ENCODE data around the gene PPP5C. TPM values are rescaled to one million over a fixed set of nuclear protein-coding genes. Genes with fewer than 3 reads are reported as not detected.

The PPP5C gene
- total and polyA plus RNA-seq, 4 donors = 19.0 to 50.5 (median 28.3) TPM

DNA sequence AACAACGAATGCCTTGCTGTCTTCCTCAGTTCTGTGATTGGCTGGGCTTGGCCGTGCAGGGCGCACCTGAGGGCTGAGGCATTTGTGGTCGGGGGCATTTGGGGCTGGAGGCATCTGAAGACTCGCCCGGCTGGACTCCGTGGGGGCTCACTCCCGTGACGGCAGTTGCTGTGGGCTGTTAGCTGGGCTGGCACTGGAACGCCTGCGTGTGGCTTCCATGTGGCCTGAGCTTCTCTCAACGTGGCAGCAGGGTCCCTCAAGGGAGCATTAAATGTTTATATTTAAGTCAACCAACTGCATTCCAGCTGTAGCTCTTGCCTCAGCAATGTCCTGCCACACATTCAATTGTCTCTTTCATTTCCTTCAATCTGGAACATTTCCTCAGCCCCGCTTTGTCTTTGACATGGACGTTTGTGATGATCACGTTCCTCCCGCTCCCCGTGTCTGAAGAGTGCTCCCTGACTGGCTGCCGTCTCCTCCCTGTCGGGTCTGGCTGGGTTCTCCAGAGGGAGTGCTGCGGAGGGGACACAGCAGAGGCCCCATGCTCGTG, 45.4 kb downstream of the PPP5C start:
- no peaks in the 10 kb centered on the region for H3K9me3 ChIP-seq (ENCODE audit: control insufficient read depth in 4 of 4, low read length in 3 of 4)
- H3K27me3 ChIP-seq (ENCODE audit: control insufficient read depth in 4 of 4, insufficient read depth in 4 of 4, low read length in 3 of 4) = no peaks in the 10 kb centered on the region
- no peak for DNase-seq (ENCODE audit: low spot score)
- WGBS = 81% methylated on average over 21 of the region's 21 CpGs
- H3K4me3 ChIP-seq (ENCODE audit: low read depth in 1 of 3, low read length in 3 of 3) = no peak overlapping the region
- H3K4me1 ChIP-seq (ENCODE audit: control insufficient read depth in 4 of 4, insufficient read depth in 4 of 4, low read length in 3 of 4) = no peaks in the 10 kb centered on the region
- no peak for TF ChIP-seq RAD21 (IDR thresholded peaks at IDR 0.05)
- TF ChIP-seq, protein P1, sequence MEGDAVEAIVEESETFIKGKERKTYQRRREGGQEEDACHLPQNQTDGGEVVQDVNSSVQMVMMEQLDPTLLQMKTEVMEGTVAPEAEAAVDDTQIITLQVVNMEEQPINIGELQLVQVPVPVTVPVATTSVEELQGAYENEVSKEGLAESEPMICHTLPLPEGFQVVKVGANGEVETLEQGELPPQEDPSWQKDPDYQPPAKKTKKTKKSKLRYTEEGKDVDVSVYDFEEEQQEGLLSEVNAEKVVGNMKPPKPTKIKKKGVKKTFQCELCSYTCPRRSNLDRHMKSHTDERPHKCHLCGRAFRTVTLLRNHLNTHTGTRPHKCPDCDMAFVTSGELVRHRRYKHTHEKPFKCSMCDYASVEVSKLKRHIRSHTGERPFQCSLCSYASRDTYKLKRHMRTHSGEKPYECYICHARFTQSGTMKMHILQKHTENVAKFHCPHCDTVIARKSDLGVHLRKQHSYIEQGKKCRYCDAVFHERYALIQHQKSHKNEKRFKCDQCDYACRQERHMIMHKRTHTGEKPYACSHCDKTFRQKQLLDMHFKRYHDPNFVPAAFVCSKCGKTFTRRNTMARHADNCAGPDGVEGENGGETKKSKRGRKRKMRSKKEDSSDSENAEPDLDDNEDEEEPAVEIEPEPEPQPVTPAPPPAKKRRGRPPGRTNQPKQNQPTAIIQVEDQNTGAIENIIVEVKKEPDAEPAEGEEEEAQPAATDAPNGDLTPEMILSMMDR (IDR thresholded peaks at IDR 0.05; ENCODE audit: low read depth, low read length, missing input control) = no peak
- TF ChIP-seq HNF4G (IDR thresholded peaks at IDR 0.05) = no peak
- TF ChIP-seq EGR1 (IDR thresholded peaks at IDR 0.05; ENCODE audit: low read depth in 2 of 2) = no peak
- TF ChIP-seq, protein P2, sequence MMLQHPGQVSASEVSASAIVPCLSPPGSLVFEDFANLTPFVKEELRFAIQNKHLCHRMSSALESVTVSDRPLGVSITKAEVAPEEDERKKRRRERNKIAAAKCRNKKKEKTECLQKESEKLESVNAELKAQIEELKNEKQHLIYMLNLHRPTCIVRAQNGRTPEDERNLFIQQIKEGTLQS (IDR thresholded peaks at IDR 0.05) = no peak
- no peak for TF ChIP-seq JUND (IDR thresholded peaks at IDR 0.05)
- H3K9ac ChIP-seq (ENCODE audit: low read depth in 1 of 2, low read length in 2 of 2) = no peak overlapping the region
- peaks cover 0 to 37% (median 15%) of the 10 kb centered on the region in 4 donors for H3K36me3 ChIP-seq (ENCODE audit: control insufficient read depth in 4 of 4, insufficient read depth in 3 of 4, low read depth in 1 of 4, low read length in 3 of 4)
- no peak overlapping the region for H3K27ac ChIP-seq (ENCODE audit: low read depth in 1 of 2, low read length in 2 of 2)

DNA sequence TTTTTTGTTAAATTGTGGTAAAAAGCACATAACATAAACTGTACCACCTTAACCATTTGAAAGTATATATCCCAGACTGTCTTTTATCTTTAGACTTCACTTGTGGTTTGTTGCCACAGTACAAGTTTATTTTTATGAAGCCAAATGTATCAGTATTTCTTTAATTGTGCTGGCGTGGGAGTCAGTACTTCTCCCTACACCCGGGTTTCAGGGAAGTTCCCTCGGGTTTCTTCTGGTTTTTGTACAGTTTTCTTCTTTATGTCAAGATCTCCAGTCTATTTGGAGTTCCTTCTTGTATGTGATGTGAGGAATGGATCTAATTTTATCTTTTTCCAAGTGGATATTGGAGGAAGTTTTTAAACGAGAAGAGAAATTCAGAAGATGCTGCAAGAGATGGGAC, 46.0 kb downstream of the PPP5C start:
- no peaks in the 10 kb centered on the region for H3K27me3 ChIP-seq (ENCODE audit: control insufficient read depth in 4 of 4, insufficient read depth in 4 of 4, low read length in 3 of 4)
- no peak overlapping the region for H3K4me3 ChIP-seq (ENCODE audit: low read depth in 1 of 3, low read length in 3 of 3)
- no peak overlapping the region for H3K9ac ChIP-seq (ENCODE audit: low read depth in 1 of 2, low read length in 2 of 2)
- peaks cover 0 to 32% (median 12%) of the 10 kb centered on the region in 4 donors for H3K36me3 ChIP-seq (ENCODE audit: control insufficient read depth in 4 of 4, insufficient read depth in 3 of 4, low read depth in 1 of 4, low read length in 3 of 4)
- H3K4me1 ChIP-seq (ENCODE audit: control insufficient read depth in 4 of 4, insufficient read depth in 4 of 4, low read length in 3 of 4) = no peaks in the 10 kb centered on the region
- WGBS = 68% methylated on average over 4 of the region's 4 CpGs
- H3K9me3 ChIP-seq (ENCODE audit: control insufficient read depth in 4 of 4, low read length in 3 of 4) = no peaks in the 10 kb centered on the region
- H3K27ac ChIP-seq (ENCODE audit: low read depth in 1 of 2, low read length in 2 of 2) = no peak overlapping the region
- TF ChIP-seq GABPA (IDR thresholded peaks at IDR 0.05 in 1 of 2, conservative IDR thresholded peaks at IDR 0.05 in 1 of 2) = no peak
- no peak for TF ChIP-seq EGR1 (IDR thresholded peaks at IDR 0.05; ENCODE audit: low read depth in 2 of 2)
- TF ChIP-seq RAD21 (IDR thresholded peaks at IDR 0.05) = no peak
- no peak for TF ChIP-seq HNF4G (IDR thresholded peaks at IDR 0.05)
- TF ChIP-seq, protein P3, sequence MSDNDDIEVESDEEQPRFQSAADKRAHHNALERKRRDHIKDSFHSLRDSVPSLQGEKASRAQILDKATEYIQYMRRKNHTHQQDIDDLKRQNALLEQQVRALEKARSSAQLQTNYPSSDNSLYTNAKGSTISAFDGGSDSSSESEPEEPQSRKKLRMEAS (IDR thresholded peaks at IDR 0.05) = no peak
- TF ChIP-seq YY1 (IDR thresholded peaks at IDR 0.05) = no peak
- no peak for TF ChIP-seq RXRA (IDR thresholded peaks at IDR 0.05)
- TF ChIP-seq NR2F2 (IDR thresholded peaks at IDR 0.05) = no peak
- no peak for TF ChIP-seq JUND (IDR thresholded peaks at IDR 0.05)
- TF ChIP-seq SP1 (IDR thresholded peaks at IDR 0.05) = no peak
- no peak for TF ChIP-seq TAF1 (conservative IDR thresholded peaks at IDR 0.05)
- TF ChIP-seq, protein P1 (IDR thresholded peaks at IDR 0.05; ENCODE audit: low read depth, low read length, missing input control) = no peak
- DNase-seq (ENCODE audit: low spot score) = no peak

Data from liver (tissue), 9 donors.